Prostate gland (tissue), 2 donors: ENCODE data around the gene FAR2. TPM values are rescaled to one million over a fixed set of nuclear protein-coding genes. Genes with fewer than 3 reads are reported as not detected.

Source experiments
- DNase-seq: peaks from one replicate; pipeline ENCODE4 v3.0.0-alpha.2; 2019; ENCODE audit warnings: low spot score
- H3K27ac ChIP-seq, 2 donors: fragments of 200-600 bp; sonication (generic); 2 replicates each; pipeline ENCODE4 v1.5.1; 2017 to 2019
- H3K27me3 ChIP-seq: fragments of 200-600 bp; sonication (generic); replicated peaks from 2 replicates; pipeline ENCODE4 v1.5.1; 2019; ENCODE audit not compliant: insufficient read depth
- H3K36me3 ChIP-seq, 2 donors: fragments of 200-600 bp; sonication (generic); 1 replicate in 1 of 2; 2 replicates in 1 of 2; pipeline versions ENCODE4 v1.5.1 to v1.8.1; 2017 to 2019
- H3K4me1 ChIP-seq: fragments of 200-600 bp; sonication (generic); replicated peaks from 2 replicates; pipeline ENCODE4 v1.5.1; 2019
- H3K4me3 ChIP-seq, 2 donors: fragments of 200-600 bp; sonication (generic); 2 replicates each; pipeline ENCODE4 v1.5.1; 2017 to 2019
- H3K9me3 ChIP-seq: fragments of 200-600 bp; sonication (generic); 2 replicates; pipeline ENCODE4 v1.5.1; 2017
- POLR2A ChIP-seq: fragments of 450-650 bp; IDR thresholded peaks from one replicate; pipeline ENCODE4 v1.6.1; 2016; ENCODE audit warnings: antibody characterized with exemption, mild to moderate bottlenecking
- POLR2AphosphoS5 ChIP-seq: sonication (generic); formaldehyde crosslinking; IDR thresholded peaks from one replicate; pipeline ENCODE4 v1.6.1; 2017; ENCODE audit warnings: antibody characterized with exemption
- WGBS: methylation state at CpG from one replicate; pipeline ENCODE4 v1.1.5; 2018; 5-methylcytosine and 5-hydroxymethylcytosine counted together
- intact Hi-C: fragments of 100-400 bp; cut with DNase I; formaldehyde crosslinking; loops from one replicate; pipeline ENCODE4 v1.14.2; 2022
- total RNA-seq, 2 donors: library from RNA; depleted of rRNA; stranded (reverse); fragments of >200 nt; gene quantifications; one replicate each; pipeline ENCODE4 v1.1.0, GENCODE V29; 2016
- TF ChIP-seq, protein P1 (sequence below), 4 experiments: fragments of 200-600 bp in 2 of 4; fragments of 450-650 bp in 2 of 4; sonication (generic) in 2 of 4; IDR thresholded peaks; 1 replicate in 3 of 4; 2 replicates in 1 of 4; pipeline ENCODE4 v1.5.1; 2016 to 2019; ENCODE audit warnings: antibody characterized with exemption in 4 of 4, mild to moderate bottlenecking in 2 of 4, moderate library complexity in 2 of 4

Gene FAR2
- total RNA-seq, 2 donors from 2014 or later = 3.1 to 7.2 TPM

DNA sequence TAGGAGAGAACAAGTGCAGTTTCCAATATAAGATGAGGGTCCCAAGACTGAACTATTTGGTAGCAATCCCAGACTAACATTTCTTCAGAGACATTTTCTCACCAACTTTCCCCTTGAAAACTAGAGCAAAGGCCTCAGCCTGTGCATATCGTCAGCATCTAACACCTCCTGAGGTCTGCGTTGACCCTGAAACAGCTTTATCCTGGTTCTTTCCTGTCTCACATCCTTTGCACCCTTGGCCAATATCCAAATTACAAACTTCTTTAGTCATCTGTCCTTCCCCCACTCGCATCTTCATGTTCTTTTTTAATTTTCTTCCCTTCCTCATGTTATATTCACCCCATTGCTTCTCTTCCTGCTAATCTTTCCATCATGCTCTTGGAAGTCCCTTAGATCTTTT is 83.0 kb downstream of the FAR2 start:
- TF ChIP-seq, protein P1, sequence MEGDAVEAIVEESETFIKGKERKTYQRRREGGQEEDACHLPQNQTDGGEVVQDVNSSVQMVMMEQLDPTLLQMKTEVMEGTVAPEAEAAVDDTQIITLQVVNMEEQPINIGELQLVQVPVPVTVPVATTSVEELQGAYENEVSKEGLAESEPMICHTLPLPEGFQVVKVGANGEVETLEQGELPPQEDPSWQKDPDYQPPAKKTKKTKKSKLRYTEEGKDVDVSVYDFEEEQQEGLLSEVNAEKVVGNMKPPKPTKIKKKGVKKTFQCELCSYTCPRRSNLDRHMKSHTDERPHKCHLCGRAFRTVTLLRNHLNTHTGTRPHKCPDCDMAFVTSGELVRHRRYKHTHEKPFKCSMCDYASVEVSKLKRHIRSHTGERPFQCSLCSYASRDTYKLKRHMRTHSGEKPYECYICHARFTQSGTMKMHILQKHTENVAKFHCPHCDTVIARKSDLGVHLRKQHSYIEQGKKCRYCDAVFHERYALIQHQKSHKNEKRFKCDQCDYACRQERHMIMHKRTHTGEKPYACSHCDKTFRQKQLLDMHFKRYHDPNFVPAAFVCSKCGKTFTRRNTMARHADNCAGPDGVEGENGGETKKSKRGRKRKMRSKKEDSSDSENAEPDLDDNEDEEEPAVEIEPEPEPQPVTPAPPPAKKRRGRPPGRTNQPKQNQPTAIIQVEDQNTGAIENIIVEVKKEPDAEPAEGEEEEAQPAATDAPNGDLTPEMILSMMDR (IDR thresholded peaks at IDR 0.05) = no peak
- no peak for TF ChIP-seq POLR2A
- TF ChIP-seq POLR2AphosphoS5 = no peak
- 94% methylated on average over 3 of the region's 3 CpGs for WGBS
- no peaks in the 10 kb centered on the region for H3K4me1 ChIP-seq
- H3K36me3 ChIP-seq = no peaks in the 10 kb centered on the region
- H3K27me3 ChIP-seq = no peaks in the 10 kb centered on the region
- no peak overlapping the region for H3K4me3 ChIP-seq
- H3K9me3 ChIP-seq = no peaks in the 10 kb centered on the region
- no peak overlapping the region for H3K27ac ChIP-seq
- DNase-seq = no peak
- intact Hi-C loops = no loop called here

- no peaks in the 10 kb centered on the region for H3K9me3 ChIP-seq
- no peak for TF ChIP-seq POLR2AphosphoS5
- TF ChIP-seq, protein P1 (IDR thresholded peaks at IDR 0.05) = no peak
- TF ChIP-seq POLR2A = no peak
- no peaks in the 10 kb centered on the region for H3K4me1 ChIP-seq
- no peak for DNase-seq
- intact Hi-C loops = no loop called here
- no peaks in the 10 kb centered on the region for H3K36me3 ChIP-seq
- no peak overlapping the region for H3K27ac ChIP-seq
- H3K4me3 ChIP-seq = no peak overlapping the region
- WGBS = 94% methylated on average over 2 of the region's 2 CpGs
- H3K27me3 ChIP-seq = no peaks in the 10 kb centered on the region
These were observed 85.5 kb downstream of the FAR2 start for GRCh38 chr12:29234552-29234951.

DNA sequence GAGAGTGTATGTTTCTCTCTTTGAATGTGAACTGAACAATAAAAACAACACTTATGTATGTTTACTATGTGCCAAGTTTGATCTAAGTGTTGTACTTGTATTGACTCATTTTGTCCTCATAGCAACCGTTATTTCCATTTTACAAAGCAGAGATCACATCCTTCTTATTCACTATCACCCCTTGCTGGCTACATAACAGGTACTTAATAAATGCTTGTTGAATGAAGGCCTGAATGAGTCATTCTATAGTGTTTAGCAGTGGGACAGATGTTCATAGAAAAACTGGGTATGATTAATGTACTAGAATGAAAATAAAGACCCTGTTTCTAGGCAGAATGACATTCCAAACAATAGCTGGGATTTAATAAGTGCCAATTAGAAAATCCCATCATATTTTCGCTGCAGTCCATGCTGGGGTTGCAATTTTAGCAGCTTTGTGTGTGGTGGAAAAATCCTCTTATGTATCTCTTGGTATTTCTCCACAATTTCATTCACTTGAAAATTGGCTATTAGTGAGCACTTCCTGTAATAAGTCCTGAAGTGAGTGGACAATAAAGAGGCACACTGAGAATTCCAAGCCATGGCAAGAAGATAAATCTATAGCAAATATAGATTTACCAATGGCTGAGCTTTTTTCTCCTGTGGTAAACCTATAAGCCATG is 86.0 kb downstream of the FAR2 start:
- Histone ChIP-seq H3K9me3 (no peaks in the 10 kb centered on the region), H3K27ac (no peak overlapping the region), H3K36me3 (no peaks in the 10 kb centered on the region), H3K27me3 (no peaks in the 10 kb centered on the region), H3K4me1 (no peaks in the 10 kb centered on the region), H3K4me3 (no peak overlapping the region)
- DNase-seq = no peak
- intact Hi-C loops = no loop called here
- TF ChIP-seq, protein P1 (IDR thresholded peaks at IDR 0.05) = no peak
- TF ChIP-seq POLR2A = no peak
- TF ChIP-seq POLR2AphosphoS5 = no peak
- WGBS = 71% methylated on average over 2 of the region's 2 CpGs

DNA sequence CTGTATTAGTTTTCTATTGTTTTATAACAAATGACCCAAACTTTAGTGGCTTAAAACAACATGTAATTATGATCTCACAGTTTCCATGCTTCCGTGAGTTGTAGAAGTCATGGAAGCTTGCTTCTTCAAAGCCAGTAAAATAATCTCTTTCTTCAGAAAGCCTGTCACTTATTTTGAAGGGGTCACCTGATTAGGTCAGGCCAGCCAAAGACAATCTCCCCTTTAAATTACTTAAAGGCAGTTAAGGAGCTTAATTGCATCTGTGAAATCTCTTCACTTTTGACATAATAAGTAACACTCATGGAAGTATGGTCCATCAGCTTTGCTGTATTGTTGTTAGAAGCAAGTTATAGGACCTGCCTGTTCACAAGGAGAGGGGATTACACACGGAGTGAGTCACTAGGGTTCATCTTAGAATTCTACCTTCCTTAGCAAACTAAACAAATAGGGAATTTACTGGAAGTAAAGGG is 89.8 kb downstream of the FAR2 start:
- no peaks in the 10 kb centered on the region for H3K36me3 ChIP-seq
- H3K4me1 ChIP-seq = no peaks in the 10 kb centered on the region
- no peaks in the 10 kb centered on the region for H3K9me3 ChIP-seq
- H3K4me3 ChIP-seq = no peak overlapping the region
- DNase-seq = no peak
- WGBS = 77% methylated on average over 2 of the region's 2 CpGs
- H3K27me3 ChIP-seq = no peaks in the 10 kb centered on the region
- no peak for TF ChIP-seq POLR2A
- TF ChIP-seq POLR2AphosphoS5 = no peak
- TF ChIP-seq, protein P1 (IDR thresholded peaks at IDR 0.05) = no peak
- no peak overlapping the region for H3K27ac ChIP-seq
- intact Hi-C loops = no loop called here

DNA sequence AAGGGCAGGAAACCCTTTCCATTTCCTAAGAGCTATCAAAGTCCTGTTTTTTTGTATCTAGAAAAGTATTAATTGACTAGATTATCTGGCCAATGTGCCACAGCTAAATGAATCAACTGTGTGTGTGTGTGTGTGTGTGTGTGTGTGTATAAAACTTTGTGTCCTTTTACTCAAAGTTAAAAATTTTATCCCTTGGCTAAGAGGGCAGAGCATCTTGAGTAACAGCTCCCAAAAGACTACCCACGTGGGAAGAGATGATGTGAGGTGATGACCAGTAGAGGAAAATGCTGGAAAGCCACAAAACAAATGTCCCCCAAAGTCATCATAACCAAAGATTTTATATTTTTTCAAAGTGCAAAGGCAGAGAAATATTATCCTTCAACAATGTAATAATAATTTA is 90.3 kb downstream of the FAR2 start:
- Histone ChIP-seq H3K27ac (no peak overlapping the region), H3K36me3 (no peaks in the 10 kb centered on the region), H3K9me3 (no peaks in the 10 kb centered on the region), H3K4me3 (no peak overlapping the region), H3K4me1 (no peaks in the 10 kb centered on the region), H3K27me3 (no peaks in the 10 kb centered on the region)
- 83% methylated on average over 1 of the region's 1 CpG for WGBS
- DNase-seq = no peak
- TF ChIP-seq POLR2AphosphoS5 (no peak), POLR2A (no peak)
- TF ChIP-seq, protein P1 (IDR thresholded peaks at IDR 0.05) = no peak
- intact Hi-C loops = no loop called here
